ENCODE data around the gene ELP4. TPM values are rescaled to one million over a fixed set of nuclear protein-coding genes. Genes with fewer than 3 reads are reported as not detected.
"Not testable (repeated sequence)": the region's sequence is repeated elsewhere in the genome, so short reads cannot be mapped to it uniquely, and the experiment has no call there.

ELP4 gene
- total RNA-seq, 1 donor from 2014 or later: 15.1 TPM

DNA sequence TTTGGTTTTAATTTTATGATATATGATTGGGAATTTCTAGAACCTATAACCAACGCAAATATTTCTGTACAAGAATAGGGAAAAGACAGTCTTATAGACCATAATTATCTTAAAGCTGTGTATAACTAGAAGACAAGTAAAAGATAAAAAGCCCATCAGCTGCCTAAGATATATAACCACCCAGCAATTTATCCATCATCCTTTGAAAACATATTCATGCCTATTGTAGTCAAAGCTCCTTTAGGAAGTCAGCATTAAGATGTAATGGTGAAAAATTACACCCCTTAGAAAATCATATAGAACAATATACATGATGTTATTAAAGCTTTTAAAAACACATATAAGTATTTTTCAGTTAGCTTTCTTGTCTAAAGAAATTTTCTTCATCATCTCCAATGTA, 46.4 kb downstream of the ELP4 start:
- ATAC-seq: no peak

DNA sequence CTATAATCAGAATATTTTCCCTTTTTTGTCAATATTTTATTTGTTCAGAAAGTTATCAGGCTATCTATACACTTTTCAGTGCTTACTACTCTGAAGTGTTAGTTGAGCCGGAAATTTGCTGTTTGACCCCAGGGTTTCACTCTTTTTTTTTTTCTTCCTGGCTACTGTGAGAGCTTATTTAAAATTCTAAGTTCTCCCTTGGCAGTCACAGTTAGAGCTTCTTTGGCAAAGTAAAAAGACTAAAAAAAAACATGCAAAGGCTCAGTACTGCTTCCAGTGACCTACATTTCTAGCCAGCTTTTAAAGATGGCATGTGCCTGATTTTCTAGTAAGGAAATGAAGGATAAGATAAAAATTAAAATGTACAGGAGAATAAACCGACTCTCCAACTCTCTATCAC, 48.4 kb downstream of the ELP4 start:
- ATAC-seq: no peak

DNA sequence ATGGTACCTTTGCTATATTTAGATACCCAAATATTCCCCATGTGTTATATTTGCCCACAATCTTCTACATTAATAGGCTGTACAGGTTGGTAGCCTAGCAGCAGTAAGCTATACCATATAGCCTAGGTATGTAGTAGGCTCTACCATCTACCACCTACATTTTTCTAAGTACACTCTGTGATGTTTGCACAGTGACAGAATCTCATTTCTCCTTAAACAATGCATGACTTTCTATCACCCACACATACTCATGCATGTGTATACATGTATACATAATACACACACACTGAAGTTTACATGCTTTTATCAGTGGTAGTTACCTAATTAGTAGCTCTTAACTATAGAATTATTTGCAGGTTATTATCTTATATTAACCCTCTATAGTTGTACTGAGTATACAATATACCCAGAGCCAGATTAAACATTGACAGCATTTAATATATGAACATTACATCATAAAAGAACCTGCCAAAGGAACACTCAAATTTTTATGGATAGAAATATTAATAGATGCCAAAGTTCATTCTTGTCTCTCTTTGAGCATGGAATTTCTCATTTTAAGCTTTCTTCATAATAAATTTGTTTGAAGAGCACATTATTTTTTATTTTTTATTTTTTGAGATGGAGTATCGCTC, 51.4 kb downstream of the ELP4 start:
- ATAC-seq: no peak

DNA sequence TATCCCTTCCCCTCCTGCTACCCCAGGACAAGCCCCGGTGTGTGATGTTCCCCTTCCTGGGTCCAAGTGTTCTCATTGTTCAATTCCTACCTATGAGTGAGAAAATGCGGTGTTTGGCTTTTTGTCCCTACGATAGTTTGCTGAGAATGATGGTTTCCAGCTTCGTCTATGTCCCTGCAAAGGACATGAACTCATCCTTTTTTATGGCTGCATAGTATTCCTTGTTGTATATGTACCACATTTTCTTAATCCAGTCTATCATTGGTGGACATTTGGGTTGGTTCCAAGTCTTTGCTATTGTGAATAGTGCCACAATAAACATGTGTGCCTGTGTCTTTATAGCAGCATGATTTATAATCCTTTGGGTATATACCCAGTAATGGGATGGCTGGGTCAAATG, 55.0 kb downstream of the ELP4 start:
- not testable (repeated sequence) for ATAC-seq

DNA sequence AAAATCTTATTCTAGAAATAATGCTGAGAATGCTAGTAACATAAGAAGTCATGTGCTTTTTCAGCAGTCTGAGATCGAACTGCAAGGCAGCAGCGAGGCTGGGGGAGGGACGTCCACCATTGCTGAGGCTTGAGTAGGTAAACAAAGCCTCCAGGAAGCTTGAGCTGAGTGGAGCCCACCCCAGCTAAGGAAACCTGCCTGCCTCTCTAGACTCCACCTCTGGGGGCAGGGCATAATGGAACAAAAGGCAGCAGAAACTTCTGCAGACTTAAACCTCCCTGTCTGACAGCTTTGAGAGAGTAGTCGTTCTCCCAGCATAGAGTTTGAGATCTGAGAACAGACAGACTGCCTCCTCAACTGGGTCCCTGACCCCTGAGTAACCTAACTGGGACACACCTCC, 64.6 kb downstream of the ELP4 start:
- not testable (repeated sequence) for ATAC-seq

DNA sequence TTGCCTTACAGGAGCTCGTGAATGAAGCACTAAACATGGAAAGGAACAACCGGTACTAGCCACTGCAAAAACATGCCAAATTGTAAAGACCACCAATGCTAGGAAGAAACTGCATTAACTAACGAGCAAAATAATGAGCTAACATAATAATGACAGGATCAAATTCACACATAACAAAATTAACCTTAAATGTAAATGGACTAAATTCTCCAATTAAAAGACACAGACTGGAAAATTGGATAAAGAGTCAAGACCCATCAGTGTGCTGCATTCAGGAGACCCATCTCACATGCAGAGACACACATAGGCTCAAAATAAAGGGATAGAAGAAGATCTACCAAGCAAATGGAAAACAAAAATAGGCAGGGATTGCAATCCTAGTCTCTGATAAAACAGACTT, 66.2 kb downstream of the ELP4 start:
- not testable (repeated sequence) for ATAC-seq

DNA sequence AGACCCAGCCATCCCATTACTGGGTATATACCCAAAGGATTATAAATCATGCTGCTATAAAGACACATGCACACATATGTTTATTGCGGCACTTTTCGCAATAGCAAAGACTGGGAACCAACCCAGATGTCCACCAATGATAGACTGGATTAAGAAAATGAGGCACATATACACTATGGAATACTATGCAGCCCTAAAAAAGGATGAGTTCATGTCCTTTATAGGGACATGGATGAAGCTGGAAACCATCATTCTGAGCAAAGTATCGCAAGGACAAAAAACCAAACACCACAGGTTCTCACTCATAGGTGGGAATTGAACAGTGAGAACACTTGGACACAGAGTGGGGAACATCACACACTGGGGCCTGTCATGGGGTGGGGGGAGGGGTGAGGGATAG, 69.8 kb downstream of the ELP4 start:
- ATAC-seq: not testable (repeated sequence)

DNA sequence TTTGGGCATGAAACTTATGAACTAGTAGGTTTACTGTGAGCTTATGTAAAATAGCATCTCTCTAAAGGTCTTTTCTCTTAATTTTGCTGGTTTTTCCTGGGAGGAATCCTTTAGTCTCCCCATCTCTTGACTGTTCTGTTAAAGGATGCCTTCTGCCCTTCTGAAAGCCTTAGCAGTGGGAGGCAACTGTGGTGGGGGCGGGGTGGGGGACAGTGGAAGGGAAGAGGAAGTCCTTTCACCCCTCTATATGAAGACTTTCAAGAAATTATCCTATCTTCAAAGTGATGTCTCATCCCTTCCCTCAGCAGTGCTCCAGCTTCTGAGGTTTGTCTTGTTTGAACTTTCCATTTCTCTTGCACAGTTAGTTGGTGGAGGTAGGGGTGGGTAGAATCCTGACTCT, 73.1 kb downstream of the ELP4 start:
- ATAC-seq: no peak

DNA sequence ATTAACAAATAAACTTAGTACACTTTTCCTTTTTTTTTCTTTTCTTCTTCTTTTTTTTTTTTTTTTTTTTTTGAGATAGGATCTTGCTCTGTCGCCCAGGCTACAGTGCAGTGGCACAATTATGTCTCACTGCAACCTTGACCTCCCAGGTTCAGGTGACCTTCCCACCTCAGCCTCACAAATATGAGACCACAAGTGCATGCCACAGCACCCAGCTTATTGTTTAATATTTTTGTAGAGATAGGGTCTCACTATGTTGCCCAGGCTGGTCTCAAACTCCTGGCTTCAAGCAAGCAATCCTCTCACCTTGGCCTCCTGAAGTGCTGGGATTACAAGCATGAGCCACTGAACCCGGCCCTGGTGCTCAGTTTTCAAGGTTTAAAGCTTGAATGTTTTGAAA, 88.9 kb downstream of the ELP4 start:
- no peak for ATAC-seq

DNA sequence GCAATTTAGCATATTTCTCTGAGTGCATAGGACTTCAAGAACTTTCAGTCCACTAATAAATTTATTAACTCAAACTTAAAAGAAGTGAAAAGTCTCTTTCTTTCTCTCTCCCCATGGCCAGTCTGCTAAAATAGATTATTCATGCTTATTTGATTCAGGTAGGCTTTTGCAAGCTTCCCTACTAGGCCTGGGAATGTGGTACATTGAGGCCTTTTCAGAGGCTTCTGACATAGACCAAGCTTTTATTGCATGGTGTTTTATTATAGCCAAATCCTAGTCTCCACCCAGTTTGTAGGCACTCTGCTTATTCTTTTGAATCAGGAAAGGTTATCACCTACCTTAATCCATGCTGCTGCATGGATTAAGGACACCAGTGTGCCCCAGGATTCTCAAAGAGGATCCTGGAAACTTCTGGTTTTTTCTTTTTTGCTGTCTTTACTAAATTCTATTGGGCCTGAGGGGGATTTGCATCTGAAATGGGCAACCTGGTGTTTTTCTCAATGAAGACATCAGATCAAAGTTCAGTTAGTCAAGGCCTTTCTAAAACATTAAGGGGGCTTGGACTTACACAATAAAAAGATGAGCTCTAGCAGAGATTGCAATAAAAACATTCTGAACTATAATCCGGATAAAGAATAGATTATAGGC, 92.2 kb downstream of the ELP4 start:
- no peak for ATAC-seq

DNA sequence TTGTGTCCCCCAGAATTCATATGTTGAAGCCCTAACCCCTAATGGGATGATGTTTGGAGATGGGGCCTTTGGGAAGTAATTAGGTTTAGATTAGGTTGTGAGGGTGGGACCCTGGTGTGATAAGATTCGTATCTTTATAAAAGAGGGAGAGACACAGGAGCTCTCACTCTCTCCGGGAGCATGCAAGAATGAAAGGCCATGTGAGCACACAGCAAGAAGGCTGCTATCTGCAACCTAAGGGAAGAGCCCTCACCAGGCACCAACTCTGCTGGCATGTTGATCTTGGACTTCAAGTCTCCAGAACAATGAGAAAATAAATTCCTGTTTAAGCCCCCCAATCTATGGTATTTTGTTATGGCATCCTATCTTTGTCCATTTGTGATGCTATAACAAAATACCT, 97.3 kb downstream of the ELP4 start:
- ATAC-seq: no peak

DNA sequence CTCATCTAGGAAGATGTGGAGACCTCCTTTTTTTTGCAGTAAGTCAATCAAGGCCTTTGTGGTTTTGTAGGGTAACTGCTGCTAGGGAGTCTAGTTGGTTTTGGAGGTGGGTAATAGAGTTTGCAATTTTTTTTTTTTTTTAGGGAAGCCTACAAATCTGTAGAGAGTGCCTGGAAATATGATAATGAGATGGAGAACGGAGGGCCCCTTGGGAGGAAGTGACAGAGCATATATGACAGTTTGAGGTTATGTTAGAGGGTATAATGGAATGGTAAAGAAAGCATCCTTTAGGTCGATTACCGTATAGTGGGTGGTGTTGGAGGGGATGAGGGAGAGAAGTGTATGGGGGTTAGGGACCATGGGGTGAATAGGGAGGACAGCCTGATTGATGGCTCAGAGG, 98.3 kb downstream of the ELP4 start:
- ATAC-seq: no peak

DNA sequence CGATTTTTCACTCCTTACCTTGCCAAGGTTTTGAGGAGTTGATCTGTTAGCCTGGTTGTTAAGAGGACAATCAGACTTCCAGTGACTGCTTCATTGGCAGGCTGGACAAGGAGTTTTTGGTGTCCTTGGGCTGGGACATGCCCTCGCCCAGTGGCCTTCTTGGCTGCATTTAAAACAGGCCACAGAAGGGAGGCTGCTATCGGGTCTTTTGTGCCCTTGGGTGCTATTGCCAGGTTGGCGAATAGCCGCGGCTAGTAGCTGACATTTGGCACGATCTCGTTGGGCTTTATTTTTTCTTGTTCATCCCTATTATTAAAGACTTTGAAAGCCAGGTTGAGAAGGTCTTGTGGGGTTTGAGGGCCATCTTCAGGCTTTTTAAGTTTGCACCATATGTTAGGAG, 99.4 kb downstream of the ELP4 start:
- no peak for ATAC-seq

DNA sequence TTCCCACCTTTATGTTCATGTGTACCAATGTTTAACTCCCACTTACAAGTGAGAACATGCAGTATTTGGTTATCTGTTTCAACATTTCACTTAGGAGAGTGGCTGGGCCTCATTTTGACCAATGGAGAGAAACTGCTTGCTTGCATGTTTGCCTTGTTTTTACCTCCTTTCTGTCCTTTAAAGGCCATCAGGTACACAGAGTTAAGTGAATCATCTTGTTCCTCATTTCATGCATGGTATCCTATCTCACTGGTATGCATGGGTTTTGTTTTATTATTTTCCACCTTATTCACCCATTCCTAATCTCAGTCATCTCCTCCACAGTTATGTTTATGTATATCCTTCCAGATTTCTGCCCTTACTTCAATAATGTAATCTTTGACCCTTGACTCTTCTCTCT, 101.0 kb downstream of the ELP4 start:
- no peak for ATAC-seq

DNA sequence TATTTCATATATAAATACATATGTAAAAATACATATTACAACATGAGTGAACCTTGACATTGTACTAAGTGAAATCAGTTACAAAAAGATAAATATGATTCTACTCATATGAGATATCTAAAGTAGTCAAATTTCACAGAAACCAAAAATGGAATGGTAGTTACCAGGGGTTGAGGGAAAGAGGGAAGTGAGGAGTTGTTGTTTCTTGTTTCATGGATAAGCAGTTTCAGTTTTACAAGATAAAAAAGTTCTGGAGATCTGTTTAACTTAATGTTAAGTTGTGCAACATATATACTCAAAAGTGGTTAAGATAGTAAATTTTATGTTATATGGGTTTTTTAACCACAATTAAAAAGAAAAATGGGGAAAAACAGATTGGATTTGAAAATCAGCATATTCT, 107.7 kb downstream of the ELP4 start:
- no peak for ATAC-seq

DNA sequence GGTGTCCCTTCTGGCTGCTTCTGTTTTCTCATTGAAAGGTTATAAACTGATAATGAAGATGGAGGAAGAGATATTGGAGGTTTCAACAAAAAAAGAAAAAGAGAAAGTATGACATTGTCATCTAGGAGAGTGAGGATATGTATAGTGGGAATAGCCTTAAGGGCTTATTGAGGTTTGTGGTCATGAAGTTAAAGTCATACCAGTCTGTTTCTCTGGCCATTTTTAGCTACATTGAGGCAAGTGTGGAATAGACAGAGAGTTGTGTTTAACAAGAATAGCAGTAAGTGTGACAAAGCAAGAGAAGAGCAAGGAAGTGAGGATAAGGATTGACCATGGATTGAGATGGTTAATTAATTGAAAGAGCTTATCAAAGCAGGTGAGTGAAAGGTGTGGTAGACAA, 110.4 kb downstream of the ELP4 start:
- ATAC-seq: no peak

DNA sequence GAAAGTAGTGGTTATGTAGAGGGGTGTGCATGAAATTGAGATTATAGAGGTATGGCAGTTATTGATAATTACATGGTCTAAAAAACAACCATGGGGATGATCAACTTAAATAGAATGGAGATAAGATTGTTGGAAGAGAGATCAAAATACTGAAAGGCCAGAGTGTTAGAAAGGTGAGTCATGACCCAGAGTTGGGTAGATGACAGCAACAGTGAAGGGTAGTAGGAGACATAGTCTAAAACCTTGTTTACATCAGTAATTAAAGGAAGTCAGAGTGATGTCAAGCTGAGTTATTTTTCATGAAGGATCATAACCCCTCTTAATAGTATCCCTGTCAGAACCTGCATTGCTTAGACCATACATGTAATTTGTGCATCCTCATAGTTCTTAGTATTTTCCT, 110.9 kb downstream of the ELP4 start:
- ATAC-seq: no peak

DNA sequence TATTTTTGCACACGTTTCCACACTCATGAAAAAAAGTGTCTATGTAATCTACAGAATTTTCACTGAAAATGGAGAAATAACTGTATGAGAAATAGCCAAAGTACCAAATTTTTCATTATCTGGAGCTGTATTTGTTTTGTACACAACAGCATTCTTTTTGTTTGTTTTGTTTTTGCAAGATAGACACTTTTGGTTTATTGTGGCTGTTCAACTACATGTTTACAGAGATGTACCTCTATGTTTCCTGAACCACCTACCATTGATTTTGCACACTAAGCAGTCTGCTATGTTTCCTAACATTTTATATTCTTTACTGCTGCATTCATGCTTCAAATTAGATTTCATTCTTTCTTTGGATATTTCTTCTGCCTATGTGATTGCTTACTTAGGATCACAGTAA, 116.3 kb downstream of the ELP4 start:
- no peak for ATAC-seq

DNA sequence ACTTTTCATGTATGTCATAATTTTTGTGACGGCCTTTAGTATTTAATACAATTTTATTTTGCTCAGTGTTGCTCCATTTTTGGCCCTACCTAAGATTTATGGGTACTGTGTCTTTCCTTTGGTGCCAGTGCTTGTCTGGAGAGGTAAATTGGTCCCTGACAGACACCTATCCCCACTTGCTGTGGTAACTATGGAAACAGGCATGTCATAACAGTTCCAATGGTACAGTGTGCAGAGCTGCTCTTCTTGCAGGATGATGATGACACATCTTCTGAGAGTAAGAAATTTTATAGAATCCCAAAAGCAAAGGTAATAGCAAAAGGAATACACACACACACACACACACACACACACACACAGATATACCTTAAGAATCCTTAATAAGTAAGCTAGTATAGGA, 118.5 kb downstream of the ELP4 start:
- no peak for ATAC-seq

DNA sequence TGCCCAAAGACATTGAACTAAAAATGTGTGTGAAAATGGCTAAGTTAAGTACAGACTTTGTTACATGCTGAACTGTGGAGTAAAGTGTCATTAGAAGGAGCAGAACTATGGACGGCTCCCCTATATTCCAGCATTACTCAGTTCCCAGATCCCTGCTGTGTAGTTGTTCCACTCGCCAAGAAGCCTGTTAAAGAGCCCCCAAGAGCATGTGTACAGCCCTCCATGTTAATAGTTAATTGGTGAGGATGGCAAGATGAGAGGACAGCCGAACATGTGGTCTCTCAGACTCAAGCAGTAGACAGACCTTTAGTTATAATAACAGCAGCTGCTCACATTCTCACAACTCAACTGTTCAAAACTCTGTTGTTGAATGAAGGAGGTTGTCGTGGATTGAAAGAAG, 127.4 kb downstream of the ELP4 start:
- ATAC-seq: no peak

DNA sequence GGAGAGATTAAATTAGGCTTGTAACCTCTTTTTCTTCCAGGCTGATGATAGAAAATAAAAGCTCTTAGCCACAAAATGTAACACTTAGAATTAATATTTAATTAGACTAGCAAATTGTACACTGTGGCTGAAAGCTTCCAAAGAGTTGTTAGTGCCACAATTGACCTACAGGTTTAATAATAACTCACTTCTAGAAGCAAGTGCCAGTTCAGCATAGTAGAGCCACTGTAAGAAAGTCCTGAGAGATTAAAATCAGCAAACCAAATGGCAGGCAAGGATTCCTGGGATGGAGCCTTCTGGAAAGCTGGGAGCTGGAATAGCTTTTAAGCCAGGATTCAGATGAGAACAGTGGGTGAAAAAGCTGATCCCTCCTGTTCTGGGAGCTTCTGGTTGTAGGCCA, 131.0 kb downstream of the ELP4 start:
- no peak for ATAC-seq

DNA sequence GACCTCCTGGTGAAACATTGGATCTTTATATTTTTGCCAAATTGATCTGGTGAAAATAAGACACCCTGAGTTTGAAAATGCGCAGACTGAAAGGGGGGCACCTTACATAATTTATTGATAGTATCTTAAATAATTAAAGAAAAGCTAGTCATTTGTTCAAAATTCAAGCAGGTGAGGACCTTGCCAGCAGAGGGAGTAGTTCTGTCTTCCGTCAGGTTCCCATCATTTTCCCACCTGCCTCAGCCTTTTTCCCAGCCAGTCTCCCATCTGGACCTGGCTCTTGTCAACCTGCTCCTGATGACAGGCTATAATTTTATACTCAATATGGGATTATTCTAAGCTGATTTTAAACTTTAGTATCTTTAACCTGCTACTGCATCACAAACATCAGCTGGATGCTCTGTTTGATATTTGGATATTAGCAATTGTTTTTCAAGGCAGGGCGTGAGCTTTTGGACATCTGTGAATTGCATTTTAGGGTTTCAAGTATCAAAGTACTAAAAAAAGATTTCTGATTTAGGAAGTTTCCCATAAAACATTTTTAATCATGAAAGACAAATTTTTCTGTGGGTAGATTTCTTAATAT, 132.0 kb downstream of the ELP4 start:
- ATAC-seq: no peak

DNA sequence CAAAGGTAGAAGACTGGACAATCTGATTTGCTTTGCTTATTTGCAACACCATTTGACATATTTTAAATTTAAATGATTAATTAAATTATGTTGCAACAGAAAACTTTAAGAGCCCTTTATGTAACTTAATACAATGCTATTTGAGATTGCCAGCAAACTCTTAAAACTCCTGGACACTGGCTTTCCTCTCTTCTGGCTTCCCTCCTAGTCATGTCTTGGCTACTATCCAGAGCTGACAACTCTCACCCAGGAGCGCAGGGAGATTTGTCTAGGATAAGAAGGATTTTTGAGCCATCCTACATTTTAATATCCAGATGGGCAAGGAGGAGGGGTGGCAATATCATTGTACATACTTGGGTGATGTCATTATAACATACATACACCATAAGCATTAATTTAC, 134.3 kb downstream of the ELP4 start:
- no peak for ATAC-seq

DNA sequence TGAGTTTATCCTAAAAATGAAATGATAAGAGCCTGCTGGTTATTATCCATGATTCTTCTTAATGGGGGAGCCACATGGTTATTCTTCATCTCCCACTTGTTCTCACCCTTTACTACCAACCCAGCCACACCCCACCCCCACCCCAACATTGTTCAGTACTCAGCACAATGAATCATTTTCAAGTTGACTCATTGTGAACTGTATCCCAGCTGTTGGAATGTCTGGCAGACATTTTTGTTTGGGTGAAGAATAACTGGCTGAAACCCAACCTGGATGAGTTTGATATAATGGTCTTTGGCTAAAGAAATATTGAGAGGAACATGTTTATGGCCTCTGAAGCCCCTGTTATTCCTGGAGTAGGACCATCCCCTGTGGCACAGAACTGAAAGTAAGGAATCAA, 136.2 kb downstream of the ELP4 start:
- ATAC-seq: no peak

DNA sequence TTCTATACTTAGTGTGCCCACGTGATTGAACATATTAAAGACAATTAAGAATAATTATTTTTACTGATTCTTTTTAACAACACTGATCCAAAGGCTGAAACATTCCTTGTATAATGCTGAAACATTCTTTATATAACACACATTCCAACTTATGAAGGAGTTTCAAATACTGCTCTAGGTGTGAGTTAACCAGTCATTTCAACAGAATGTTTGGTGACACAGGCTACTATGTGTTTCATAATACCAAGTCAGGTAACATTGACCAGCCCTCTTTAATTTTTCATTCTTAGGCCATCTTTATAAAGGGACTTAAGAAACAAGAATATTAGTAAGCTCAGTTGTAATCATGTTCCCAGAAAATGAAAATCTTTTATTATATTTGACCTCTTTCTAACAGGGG, 136.6 kb downstream of the ELP4 start:
- ATAC-seq: no peak
